ENCODE results near the gene RPRD1B.

DNA sequence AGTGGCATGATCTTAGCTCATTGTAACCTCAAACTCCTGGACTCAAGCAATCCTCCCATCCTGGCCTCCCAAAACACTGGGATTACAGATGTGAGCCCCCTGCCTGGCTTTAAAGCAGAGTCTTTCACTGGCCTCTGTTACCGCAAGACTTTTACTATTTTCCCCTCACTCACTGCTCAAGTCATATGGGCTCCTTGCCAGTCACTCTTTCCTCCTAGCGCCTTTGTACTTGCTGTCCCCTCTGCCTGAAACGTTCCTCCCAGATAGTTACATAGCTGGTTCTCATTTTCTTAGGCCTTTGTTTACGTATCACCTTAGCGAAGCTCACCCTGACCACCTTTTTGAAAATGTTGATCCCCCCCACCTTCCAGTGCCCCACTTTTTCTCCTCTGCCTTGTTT lies 29.3 kb downstream of the RPRD1B start:
- no peak for TF ChIP-seq CHD2 (IDR thresholded peaks at IDR 0.05; ENCODE audit: low read length, partially characterized antibody)
- TF ChIP-seq, protein P1, sequence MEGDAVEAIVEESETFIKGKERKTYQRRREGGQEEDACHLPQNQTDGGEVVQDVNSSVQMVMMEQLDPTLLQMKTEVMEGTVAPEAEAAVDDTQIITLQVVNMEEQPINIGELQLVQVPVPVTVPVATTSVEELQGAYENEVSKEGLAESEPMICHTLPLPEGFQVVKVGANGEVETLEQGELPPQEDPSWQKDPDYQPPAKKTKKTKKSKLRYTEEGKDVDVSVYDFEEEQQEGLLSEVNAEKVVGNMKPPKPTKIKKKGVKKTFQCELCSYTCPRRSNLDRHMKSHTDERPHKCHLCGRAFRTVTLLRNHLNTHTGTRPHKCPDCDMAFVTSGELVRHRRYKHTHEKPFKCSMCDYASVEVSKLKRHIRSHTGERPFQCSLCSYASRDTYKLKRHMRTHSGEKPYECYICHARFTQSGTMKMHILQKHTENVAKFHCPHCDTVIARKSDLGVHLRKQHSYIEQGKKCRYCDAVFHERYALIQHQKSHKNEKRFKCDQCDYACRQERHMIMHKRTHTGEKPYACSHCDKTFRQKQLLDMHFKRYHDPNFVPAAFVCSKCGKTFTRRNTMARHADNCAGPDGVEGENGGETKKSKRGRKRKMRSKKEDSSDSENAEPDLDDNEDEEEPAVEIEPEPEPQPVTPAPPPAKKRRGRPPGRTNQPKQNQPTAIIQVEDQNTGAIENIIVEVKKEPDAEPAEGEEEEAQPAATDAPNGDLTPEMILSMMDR (IDR thresholded peaks at IDR 0.05), result no peak
- TF ChIP-seq, protein P2, sequence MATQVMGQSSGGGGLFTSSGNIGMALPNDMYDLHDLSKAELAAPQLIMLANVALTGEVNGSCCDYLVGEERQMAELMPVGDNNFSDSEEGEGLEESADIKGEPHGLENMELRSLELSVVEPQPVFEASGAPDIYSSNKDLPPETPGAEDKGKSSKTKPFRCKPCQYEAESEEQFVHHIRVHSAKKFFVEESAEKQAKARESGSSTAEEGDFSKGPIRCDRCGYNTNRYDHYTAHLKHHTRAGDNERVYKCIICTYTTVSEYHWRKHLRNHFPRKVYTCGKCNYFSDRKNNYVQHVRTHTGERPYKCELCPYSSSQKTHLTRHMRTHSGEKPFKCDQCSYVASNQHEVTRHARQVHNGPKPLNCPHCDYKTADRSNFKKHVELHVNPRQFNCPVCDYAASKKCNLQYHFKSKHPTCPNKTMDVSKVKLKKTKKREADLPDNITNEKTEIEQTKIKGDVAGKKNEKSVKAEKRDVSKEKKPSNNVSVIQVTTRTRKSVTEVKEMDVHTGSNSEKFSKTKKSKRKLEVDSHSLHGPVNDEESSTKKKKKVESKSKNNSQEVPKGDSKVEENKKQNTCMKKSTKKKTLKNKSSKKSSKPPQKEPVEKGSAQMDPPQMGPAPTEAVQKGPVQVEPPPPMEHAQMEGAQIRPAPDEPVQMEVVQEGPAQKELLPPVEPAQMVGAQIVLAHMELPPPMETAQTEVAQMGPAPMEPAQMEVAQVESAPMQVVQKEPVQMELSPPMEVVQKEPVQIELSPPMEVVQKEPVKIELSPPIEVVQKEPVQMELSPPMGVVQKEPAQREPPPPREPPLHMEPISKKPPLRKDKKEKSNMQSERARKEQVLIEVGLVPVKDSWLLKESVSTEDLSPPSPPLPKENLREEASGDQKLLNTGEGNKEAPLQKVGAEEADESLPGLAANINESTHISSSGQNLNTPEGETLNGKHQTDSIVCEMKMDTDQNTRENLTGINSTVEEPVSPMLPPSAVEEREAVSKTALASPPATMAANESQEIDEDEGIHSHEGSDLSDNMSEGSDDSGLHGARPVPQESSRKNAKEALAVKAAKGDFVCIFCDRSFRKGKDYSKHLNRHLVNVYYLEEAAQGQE (IDR thresholded peaks at IDR 0.05; ENCODE audit: low read depth, low read length), result no peak
- TF ChIP-seq EP300 (IDR thresholded peaks at IDR 0.05; ENCODE audit: borderline replicate concordance in 1 of 2, low read depth in 1 of 2, low read length in 1 of 2), result no peak
- TF ChIP-seq, protein P3, sequence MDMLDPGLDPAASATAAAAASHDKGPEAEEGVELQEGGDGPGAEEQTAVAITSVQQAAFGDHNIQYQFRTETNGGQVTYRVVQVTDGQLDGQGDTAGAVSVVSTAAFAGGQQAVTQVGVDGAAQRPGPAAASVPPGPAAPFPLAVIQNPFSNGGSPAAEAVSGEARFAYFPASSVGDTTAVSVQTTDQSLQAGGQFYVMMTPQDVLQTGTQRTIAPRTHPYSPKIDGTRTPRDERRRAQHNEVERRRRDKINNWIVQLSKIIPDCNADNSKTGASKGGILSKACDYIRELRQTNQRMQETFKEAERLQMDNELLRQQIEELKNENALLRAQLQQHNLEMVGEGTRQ (IDR thresholded peaks at IDR 0.05; ENCODE audit: borderline replicate concordance, low read depth, low read length), result no peak
- no peak for TF ChIP-seq SIN3A (IDR thresholded peaks at IDR 0.05; ENCODE audit: borderline replicate concordance, low read depth, low read length)
- no peak for TF ChIP-seq TAF1 (IDR thresholded peaks at IDR 0.05; ENCODE audit: borderline replicate concordance, low read depth, low read length)
- no peak for TF ChIP-seq RFX5 (IDR thresholded peaks at IDR 0.05; ENCODE audit: low read length)
- no peak for TF ChIP-seq RCOR1 (IDR thresholded peaks at IDR 0.05; ENCODE audit: low read length)
